Fibroblast of lung (primary cell): ENCODE results near the gene NEGR1. TPM values are rescaled to one million over a fixed set of nuclear protein-coding genes. Genes with fewer than 3 reads are reported as not detected.
A peak's percentile ranks its signal among the peaks of the same experiment; 100 is the strongest.

ENCODE experiments used
- DNase-seq, 2 donors: peaks; one replicate each; pipeline versions ENCODE4 v3.0.0 to v3.0.0-alpha.2; 2010; ENCODE audit warnings: low read depth in 2 of 2
- H2AFZ ChIP-seq: 2 replicates; pipeline ENCODE4 v1.5.1; 2012; ENCODE audit warnings: low read length, control low read depth, inconsistent platforms
- H3K27ac ChIP-seq: 2 replicates; pipeline ENCODE4 v1.5.1; 2011; ENCODE audit warnings: low read length, control low read depth; ENCODE audit not compliant: insufficient read depth
- H3K27me3 ChIP-seq: 2 replicates; pipeline ENCODE4 v1.5.1; 2011; ENCODE audit warnings: mild to moderate bottlenecking, low read length; ENCODE audit not compliant: control insufficient read depth, insufficient read depth
- H3K36me3 ChIP-seq: 2 replicates; pipeline ENCODE4 v1.5.1; 2011; ENCODE audit warnings: low read length; ENCODE audit not compliant: control insufficient read depth, insufficient read depth
- H3K4me1 ChIP-seq: 2 replicates; pipeline ENCODE4 v1.5.1; 2011; ENCODE audit warnings: low read length; ENCODE audit not compliant: control insufficient read depth, insufficient read depth; ENCODE audit errors: extremely low read depth
- H3K4me2 ChIP-seq: 2 replicates; pipeline ENCODE4 v1.5.1; 2011; ENCODE audit warnings: low read length, control low read depth; ENCODE audit not compliant: insufficient read depth; ENCODE audit errors: extremely low read depth
- H3K4me3 ChIP-seq, 4 experiments: fragments of 200-600 bp in 1 of 4; sonication (generic) in 1 of 4; replicated peaks in 1 of 4; 2 replicates each; pipeline ENCODE4 v1.5.1; 2011 to 2016; ENCODE audit warnings: low read length in 4 of 4, low read depth in 3 of 4, mild to moderate bottlenecking in 3 of 4, control low read depth in 2 of 4, inconsistent platforms in 1 of 4, mixed read lengths in 1 of 4; ENCODE audit not compliant: insufficient read depth in 1 of 4; ENCODE audit errors: control extremely low read depth in 1 of 4
- H3K79me2 ChIP-seq: 2 replicates; pipeline ENCODE4 v1.5.1; 2012; ENCODE audit warnings: mild to moderate bottlenecking, low read length, inconsistent platforms; ENCODE audit not compliant: control insufficient read depth, insufficient read depth
- H3K9ac ChIP-seq: 2 replicates; pipeline ENCODE4 v1.5.1; 2011; ENCODE audit warnings: mild to moderate bottlenecking, low read length, control low read depth; ENCODE audit not compliant: insufficient read depth
- H3K9me3 ChIP-seq: 2 replicates; pipeline ENCODE4 v1.5.1; 2012; ENCODE audit warnings: low read depth, low read length; ENCODE audit not compliant: control insufficient read depth, insufficient read depth
- H4K20me1 ChIP-seq: 2 replicates; pipeline ENCODE4 v1.5.1; 2011; ENCODE audit warnings: low read length; ENCODE audit not compliant: control insufficient read depth, insufficient read depth; ENCODE audit errors: extremely low read depth
- EZH2 ChIP-seq: IDR thresholded peaks from 2 replicates; pipeline ENCODE4 v1.5.1; 2012; ENCODE audit warnings: low read length, control low read depth, mild to moderate bottlenecking; ENCODE audit errors: missing control alignments
- polyA plus RNA-seq, 2 donors: library from polyadenylated mRNA; depleted of rRNA in 1 of 2; stranded (reverse) in 1 of 2; unstranded in 1 of 2; fragments of >200 nt; gene quantifications; 2 replicates each; pipeline ENCODE4 v1.2.1, GENCODE V29; 2011 to 2012; ENCODE audit warnings: missing spikeins in 1 of 2
- total RNA-seq: library from RNA; depleted of rRNA; stranded (reverse); fragments of >200 nt; gene quantifications from 2 replicates; pipeline ENCODE4 v1.2.1, GENCODE V29; 2014
- TF ChIP-seq, protein P1 (sequence below), 2 donors: IDR thresholded peaks in 1 of 2; conservative IDR thresholded peaks in 1 of 2; 1 replicate in 1 of 2; 2 replicates in 1 of 2; pipeline ENCODE4 v1.5.1; 2011 to 2012; ENCODE audit warnings: low read length in 2 of 2, control low read depth in 1 of 2, inconsistent platforms in 1 of 2, low read depth in 1 of 2, mild to moderate bottlenecking in 1 of 2

NEGR1 gene
- total and polyA plus RNA-seq, 2 donors (not counting 1 experiment from before 2014, with no cell fraction given) = 3.1 to 9.4 TPM

DNA sequence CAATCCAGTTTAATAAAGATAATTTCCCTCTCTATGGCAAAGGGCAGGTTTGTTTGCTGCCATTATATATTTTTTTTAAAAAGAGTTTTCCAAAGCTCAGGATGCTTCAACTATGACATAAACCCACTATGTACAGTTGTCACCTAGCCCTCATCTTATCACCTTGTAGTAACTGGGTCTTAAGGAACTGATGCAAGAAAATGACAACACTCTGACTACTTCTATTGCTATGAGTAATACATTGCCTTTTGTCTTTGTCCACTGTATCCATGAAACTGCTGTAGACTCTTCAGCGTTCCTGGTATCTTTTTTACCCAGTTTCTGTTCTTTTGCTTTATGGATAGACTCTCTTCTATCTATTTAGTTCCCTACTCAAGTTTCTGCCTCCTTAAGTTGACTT is 586.5 kb downstream of the NEGR1 start:
- no peak overlapping the region for H2AFZ ChIP-seq
- H3K4me3 ChIP-seq = no peak overlapping the region
- H3K9ac ChIP-seq = no peak overlapping the region
- no peaks in the 10 kb centered on the region for H3K9me3 ChIP-seq
- no peaks in the 10 kb centered on the region for H4K20me1 ChIP-seq
- DNase-seq = peak; percentile 3 to 41
- H3K27ac ChIP-seq = no peak overlapping the region
- H3K4me2 ChIP-seq = no peak overlapping the region
- TF ChIP-seq, protein P1, sequence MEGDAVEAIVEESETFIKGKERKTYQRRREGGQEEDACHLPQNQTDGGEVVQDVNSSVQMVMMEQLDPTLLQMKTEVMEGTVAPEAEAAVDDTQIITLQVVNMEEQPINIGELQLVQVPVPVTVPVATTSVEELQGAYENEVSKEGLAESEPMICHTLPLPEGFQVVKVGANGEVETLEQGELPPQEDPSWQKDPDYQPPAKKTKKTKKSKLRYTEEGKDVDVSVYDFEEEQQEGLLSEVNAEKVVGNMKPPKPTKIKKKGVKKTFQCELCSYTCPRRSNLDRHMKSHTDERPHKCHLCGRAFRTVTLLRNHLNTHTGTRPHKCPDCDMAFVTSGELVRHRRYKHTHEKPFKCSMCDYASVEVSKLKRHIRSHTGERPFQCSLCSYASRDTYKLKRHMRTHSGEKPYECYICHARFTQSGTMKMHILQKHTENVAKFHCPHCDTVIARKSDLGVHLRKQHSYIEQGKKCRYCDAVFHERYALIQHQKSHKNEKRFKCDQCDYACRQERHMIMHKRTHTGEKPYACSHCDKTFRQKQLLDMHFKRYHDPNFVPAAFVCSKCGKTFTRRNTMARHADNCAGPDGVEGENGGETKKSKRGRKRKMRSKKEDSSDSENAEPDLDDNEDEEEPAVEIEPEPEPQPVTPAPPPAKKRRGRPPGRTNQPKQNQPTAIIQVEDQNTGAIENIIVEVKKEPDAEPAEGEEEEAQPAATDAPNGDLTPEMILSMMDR (conservative IDR thresholded peaks at IDR 0.05 in 1 of 2, IDR thresholded peaks at IDR 0.05 in 1 of 2; ENCODE audit: low read depth in 1 of 2, low read length in 2 of 2) = no peak
- no peak for TF ChIP-seq EZH2
- no peaks in the 10 kb centered on the region for H3K79me2 ChIP-seq
- no peaks in the 10 kb centered on the region for H3K36me3 ChIP-seq
- H3K4me1 ChIP-seq = no peaks in the 10 kb centered on the region
- no peaks in the 10 kb centered on the region for H3K27me3 ChIP-seq

DNA sequence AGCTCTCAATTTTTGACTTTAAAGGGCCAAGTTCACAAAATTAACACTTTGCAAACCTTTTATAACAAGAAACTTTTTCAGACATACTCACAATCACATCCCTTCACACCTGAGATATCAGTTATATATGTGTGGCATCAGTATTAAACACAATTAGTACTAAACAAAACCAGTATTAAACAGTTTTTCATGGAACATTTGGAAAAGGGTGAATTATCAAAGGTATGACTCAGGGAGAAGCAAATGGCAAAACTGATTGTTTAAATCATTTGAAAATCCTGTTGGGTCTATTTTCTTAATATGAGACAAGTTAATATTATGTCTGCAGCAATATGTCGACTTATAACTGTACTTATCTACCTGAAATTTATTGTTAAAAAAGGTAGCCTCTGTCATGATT is 587.3 kb downstream of the NEGR1 start:
- DNase-seq = no peak
- Histone ChIP-seq H3K27me3 (no peaks in the 10 kb centered on the region), H3K4me2 (no peak overlapping the region), H4K20me1 (no peaks in the 10 kb centered on the region), H3K9ac (no peak overlapping the region), H3K36me3 (no peaks in the 10 kb centered on the region), H2AFZ (no peak overlapping the region), H3K9me3 (no peaks in the 10 kb centered on the region), H3K27ac (no peak overlapping the region), H3K4me3 (no peak overlapping the region), H3K79me2 (no peaks in the 10 kb centered on the region), H3K4me1 (no peaks in the 10 kb centered on the region)
- TF ChIP-seq, protein P1 (conservative IDR thresholded peaks at IDR 0.05 in 1 of 2, IDR thresholded peaks at IDR 0.05 in 1 of 2; ENCODE audit: low read depth in 1 of 2, low read length in 2 of 2) = no peak
- TF ChIP-seq EZH2 = no peak

DNA sequence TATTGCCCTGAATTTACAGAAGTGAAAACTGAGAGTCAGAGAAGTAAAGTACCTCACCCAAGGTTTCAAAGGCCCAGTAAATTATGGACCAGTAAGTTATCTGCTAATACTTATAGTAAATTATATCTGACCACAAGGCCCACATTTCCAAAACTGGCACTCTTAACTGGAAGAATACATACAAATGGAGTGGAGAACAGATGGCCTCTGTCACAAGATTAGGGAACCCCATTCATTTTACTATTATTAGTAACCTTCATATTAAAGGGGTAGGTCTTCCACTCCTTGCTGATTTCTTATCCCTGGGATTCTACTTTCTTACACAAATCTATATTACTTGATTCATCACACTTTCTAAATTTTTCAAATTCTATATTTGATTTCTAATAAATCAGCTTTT is 588.8 kb downstream of the NEGR1 start:
- Histone ChIP-seq H3K27ac (no peak overlapping the region), H3K9ac (no peak overlapping the region), H2AFZ (no peak overlapping the region), H3K4me2 (no peak overlapping the region), H3K36me3 (no peaks in the 10 kb centered on the region), H3K9me3 (no peaks in the 10 kb centered on the region), H4K20me1 (no peaks in the 10 kb centered on the region), H3K79me2 (no peaks in the 10 kb centered on the region), H3K4me1 (no peaks in the 10 kb centered on the region), H3K4me3 (no peak overlapping the region), H3K27me3 (no peaks in the 10 kb centered on the region)
- no peak for DNase-seq
- TF ChIP-seq EZH2 = no peak
- TF ChIP-seq, protein P1 (conservative IDR thresholded peaks at IDR 0.05 in 1 of 2, IDR thresholded peaks at IDR 0.05 in 1 of 2; ENCODE audit: low read depth in 1 of 2, low read length in 2 of 2) = no peak
